ENCODE data around the gene NUP98.
"Not testable (repeated sequence)": the region's sequence is repeated elsewhere in the genome, so short reads cannot be mapped to it uniquely, and the experiment has no call there.

Gene NUP98

GRCh38 chr11:3825473-3826154 is 28.3 kb upstream of the NUP98 start:
- Histone ChIP-seq H3K4me1 (ENCODE audit: control insufficient read depth, insufficient read depth, low read length) (no peaks in the 10 kb centered on the region), H3K36me3 (ENCODE audit: control insufficient read depth in 2 of 2, insufficient read depth in 2 of 2, low read length in 2 of 2) (peaks cover 8 to 27% of the 10 kb centered on the region in 2 donors), H3K27ac (ENCODE audit: low read length) (no peak overlapping the region), H3K9me3 (ENCODE audit: control insufficient read depth in 2 of 2, low read length in 2 of 2) (no peaks in the 10 kb centered on the region), H3K9ac (ENCODE audit: low read length in 2 of 2) (no peak overlapping the region), H3K27me3 (ENCODE audit: control insufficient read depth in 1 of 2, insufficient read depth in 2 of 2, low read length in 2 of 2) (no peaks in the 10 kb centered on the region), H3K4me3 (ENCODE audit: low read length in 2 of 2) (no peak overlapping the region)

DNA sequence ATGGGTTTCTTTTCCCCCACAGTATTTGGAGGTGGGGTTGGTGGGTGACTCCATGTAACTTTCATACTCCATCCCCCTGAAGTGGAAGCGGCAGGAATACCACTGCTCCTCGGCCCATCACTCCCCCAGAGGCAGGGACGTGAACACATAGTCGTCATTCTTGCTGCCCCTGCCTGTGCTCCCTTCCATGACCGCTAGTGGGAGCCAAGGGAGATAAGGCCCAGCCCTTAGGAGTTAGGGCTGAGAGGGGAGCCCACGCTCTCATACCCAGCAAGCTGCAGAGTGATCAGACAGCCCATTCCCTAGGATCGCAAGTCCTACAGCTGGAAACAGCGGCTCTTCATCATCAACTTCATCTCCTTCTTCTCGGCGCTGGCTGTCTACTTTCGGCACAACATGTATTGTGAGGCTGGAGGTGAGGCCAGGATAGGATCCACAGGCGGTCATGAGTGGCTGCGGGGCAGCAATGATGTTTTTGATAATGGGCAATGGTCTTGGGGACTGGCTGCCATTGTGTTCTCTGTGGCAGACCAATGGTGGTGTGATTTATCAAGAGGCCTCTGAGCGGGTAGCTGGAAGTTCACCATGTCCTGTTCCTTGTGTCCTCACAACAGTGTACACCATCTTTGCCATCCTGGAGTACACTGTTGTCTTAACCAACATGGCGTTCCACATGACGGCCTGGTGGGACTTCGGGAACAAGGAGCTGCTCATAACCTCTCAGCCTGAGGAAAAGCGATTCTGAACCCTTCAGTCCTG is 27.5 kb upstream of the NUP98 start:
- H3K9ac ChIP-seq (ENCODE audit: low read length in 2 of 2) = no peak overlapping the region
- H3K9me3 ChIP-seq (ENCODE audit: control insufficient read depth in 2 of 2, low read length in 2 of 2) = no peaks in the 10 kb centered on the region
- H3K4me1 ChIP-seq (ENCODE audit: control insufficient read depth, insufficient read depth, low read length) = no peaks in the 10 kb centered on the region
- H3K27me3 ChIP-seq (ENCODE audit: control insufficient read depth in 1 of 2, insufficient read depth in 2 of 2, low read length in 2 of 2) = no peaks in the 10 kb centered on the region
- H3K27ac ChIP-seq (ENCODE audit: low read length) = no peak overlapping the region
- H3K4me3 ChIP-seq (ENCODE audit: low read length in 2 of 2) = no peak overlapping the region
- peaks cover 4 to 25% of the 10 kb centered on the region in 2 donors for H3K36me3 ChIP-seq (ENCODE audit: control insufficient read depth in 2 of 2, insufficient read depth in 2 of 2, low read length in 2 of 2)

DNA sequence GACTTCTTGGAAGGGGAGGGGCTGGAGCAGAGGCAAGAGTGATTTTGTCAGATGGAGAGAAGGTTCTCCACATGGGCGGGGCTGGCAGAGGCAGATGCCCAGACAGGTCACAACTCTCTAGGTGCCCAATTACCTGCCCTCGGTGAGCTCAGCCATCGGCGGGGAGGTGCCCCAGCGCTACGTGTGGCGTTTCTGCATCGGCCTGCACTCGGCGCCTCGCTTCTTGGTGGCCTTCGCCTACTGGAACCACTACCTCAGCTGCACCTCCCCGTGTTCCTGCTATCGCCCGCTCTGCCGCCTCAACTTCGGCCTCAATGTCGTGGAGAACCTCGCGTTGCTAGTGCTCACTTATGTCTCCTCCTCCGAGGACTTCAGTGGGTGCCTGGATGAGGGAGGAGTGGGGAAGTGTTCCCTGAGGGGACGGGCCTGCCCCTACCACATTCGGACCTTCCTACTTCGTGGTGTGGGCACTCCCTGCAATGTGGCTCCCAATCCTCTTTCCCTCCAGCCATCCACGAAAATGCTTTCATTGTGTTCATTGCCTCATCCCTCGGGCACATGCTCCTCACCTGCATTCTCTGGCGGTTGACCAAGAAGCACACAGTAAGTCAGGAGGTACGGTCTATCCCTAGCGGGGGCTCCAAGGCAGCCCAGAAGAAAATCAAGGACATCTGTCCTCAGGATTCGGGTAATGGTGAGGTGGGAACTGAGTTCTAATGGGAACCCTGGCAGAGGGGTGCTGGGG is 26.6 kb upstream of the NUP98 start:
- Histone ChIP-seq H3K4me1 (ENCODE audit: control insufficient read depth, insufficient read depth, low read length) (no peaks in the 10 kb centered on the region), H3K27me3 (ENCODE audit: control insufficient read depth in 1 of 2, insufficient read depth in 2 of 2, low read length in 2 of 2) (no peaks in the 10 kb centered on the region), H3K4me3 (ENCODE audit: low read length in 2 of 2) (no peak overlapping the region), H3K9me3 (ENCODE audit: control insufficient read depth in 2 of 2, low read length in 2 of 2) (no peaks in the 10 kb centered on the region), H3K9ac (ENCODE audit: low read length in 2 of 2) (no peak overlapping the region), H3K36me3 (ENCODE audit: control insufficient read depth in 2 of 2, insufficient read depth in 2 of 2, low read length in 2 of 2) (peaks cover 3 to 24% of the 10 kb centered on the region in 2 donors), H3K27ac (ENCODE audit: low read length) (no peak overlapping the region)

DNA sequence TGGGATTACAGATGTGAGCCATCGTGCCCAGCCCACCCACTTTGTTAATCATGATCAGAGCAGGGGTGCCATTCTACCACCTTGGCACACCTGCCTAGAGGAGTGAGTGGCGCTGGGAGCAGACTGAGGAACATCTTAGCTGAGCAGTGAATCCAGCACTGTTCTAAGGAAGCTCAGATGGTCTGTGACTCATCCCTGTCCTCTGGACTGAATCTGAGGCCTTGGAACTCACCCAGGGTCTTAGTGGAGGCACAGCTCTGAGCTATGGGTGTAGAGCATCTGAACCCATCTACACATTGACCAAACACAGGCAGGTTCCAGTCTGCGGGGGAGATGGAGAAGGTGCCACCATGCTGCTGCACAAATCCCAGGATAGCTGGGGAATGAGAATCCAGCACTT is 25.9 kb upstream of the NUP98 start:
- Histone ChIP-seq H3K4me1 (ENCODE audit: control insufficient read depth, insufficient read depth, low read length) (no peaks in the 10 kb centered on the region), H3K9me3 (ENCODE audit: control insufficient read depth in 2 of 2, low read length in 2 of 2) (no peaks in the 10 kb centered on the region), H3K9ac (ENCODE audit: low read length in 2 of 2) (no peak overlapping the region), H3K4me3 (ENCODE audit: low read length in 2 of 2) (no peak overlapping the region), H3K27ac (ENCODE audit: low read length) (no peak overlapping the region), H3K36me3 (ENCODE audit: control insufficient read depth in 2 of 2, insufficient read depth in 2 of 2, low read length in 2 of 2) (peaks cover 3 to 24% of the 10 kb centered on the region in 2 donors), H3K27me3 (ENCODE audit: control insufficient read depth in 1 of 2, insufficient read depth in 2 of 2, low read length in 2 of 2) (no peaks in the 10 kb centered on the region)

DNA sequence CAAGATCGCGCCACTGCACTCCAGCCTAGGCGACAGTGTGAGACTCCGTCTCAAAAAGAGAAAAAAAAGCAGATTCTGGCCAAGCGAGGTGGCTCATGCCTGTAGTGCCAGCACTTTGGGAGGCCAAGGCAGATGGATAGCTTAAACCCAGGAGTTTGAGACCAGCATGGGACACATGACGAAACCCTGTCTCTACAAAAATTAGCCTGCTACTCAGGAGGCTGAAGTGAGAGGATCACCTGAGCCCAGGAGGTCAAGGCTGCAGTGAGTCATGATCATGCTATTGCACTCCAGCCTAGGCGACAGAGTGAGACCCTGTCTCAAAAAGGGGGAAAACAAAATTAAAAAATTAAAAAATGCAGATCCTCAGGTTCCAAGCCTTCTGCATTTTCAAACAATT is 25.0 kb upstream of the NUP98 start:
- Histone ChIP-seq H3K9me3 (ENCODE audit: control insufficient read depth in 2 of 2, low read length in 2 of 2) (no peaks in the 10 kb centered on the region), H3K4me3 (ENCODE audit: low read length in 2 of 2) (no peak overlapping the region), H3K27ac (ENCODE audit: low read length) (no peak overlapping the region), H3K4me1 (ENCODE audit: control insufficient read depth, insufficient read depth, low read length) (no peaks in the 10 kb centered on the region), H3K9ac (ENCODE audit: low read length in 2 of 2) (no peak overlapping the region), H3K36me3 (ENCODE audit: control insufficient read depth in 2 of 2, insufficient read depth in 2 of 2, low read length in 2 of 2) (peaks cover under 1 to 20% of the 10 kb centered on the region in 2 donors), H3K27me3 (ENCODE audit: control insufficient read depth in 1 of 2, insufficient read depth in 2 of 2, low read length in 2 of 2) (no peaks in the 10 kb centered on the region)

GRCh38 chr11:3820971-3821370 is 23.6 kb upstream of the NUP98 start:
- Histone ChIP-seq H3K4me1 (ENCODE audit: control insufficient read depth, insufficient read depth, low read length) (no peaks in the 10 kb centered on the region), H3K9me3 (ENCODE audit: control insufficient read depth in 2 of 2, low read length in 2 of 2) (no peaks in the 10 kb centered on the region), H3K36me3 (ENCODE audit: control insufficient read depth in 2 of 2, insufficient read depth in 2 of 2, low read length in 2 of 2) (peaks cover 0 to 9% of the 10 kb centered on the region in 2 donors), H3K27me3 (ENCODE audit: control insufficient read depth in 1 of 2, insufficient read depth in 2 of 2, low read length in 2 of 2) (no peaks in the 10 kb centered on the region), H3K4me3 (ENCODE audit: low read length in 2 of 2) (no peak overlapping the region), H3K27ac (ENCODE audit: low read length) (no peak overlapping the region), H3K9ac (ENCODE audit: low read length in 2 of 2) (no peak overlapping the region)

DNA sequence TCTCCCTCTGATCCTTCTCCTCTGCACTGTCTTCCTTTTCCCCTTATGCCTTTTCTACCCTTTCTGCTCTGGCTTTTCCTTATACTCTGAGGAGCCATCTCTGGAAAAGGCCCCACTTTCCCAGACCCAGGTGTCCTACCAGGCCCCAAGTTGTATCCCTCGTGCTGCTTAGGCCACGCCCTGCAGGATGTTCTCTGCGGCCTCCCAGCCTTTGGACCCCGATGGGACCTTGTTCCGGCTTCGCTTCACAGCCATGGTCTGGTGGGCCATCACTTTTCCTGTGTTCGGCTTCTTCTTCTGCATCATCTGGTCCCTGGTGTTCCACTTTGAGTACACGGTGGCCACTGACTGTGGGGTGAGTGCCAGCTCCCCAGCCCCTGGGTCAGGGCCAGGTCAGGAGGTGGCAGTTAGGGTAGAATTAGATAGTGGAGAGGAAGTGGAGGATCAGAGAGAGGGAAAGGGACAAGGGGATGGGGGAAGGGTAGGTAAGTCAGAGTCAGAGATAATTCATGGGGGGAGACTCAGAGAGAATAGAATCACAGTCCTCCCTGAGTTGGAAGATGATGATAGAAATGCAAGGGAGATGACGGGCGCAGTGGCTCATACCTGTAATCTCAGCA is 19.9 kb upstream of the NUP98 start:
- Histone ChIP-seq H3K27ac (ENCODE audit: low read length) (no peak overlapping the region), H3K4me3 (ENCODE audit: low read length in 2 of 2) (no peak overlapping the region), H3K9me3 (ENCODE audit: control insufficient read depth in 2 of 2, low read length in 2 of 2) (no peaks in the 10 kb centered on the region), H3K4me1 (ENCODE audit: control insufficient read depth, insufficient read depth, low read length) (no peaks in the 10 kb centered on the region), H3K27me3 (ENCODE audit: control insufficient read depth in 1 of 2, insufficient read depth in 2 of 2, low read length in 2 of 2) (no peaks in the 10 kb centered on the region), H3K36me3 (ENCODE audit: control insufficient read depth in 2 of 2, insufficient read depth in 2 of 2, low read length in 2 of 2) (no peaks in the 10 kb centered on the region), H3K9ac (ENCODE audit: low read length in 2 of 2) (no peak overlapping the region)

DNA sequence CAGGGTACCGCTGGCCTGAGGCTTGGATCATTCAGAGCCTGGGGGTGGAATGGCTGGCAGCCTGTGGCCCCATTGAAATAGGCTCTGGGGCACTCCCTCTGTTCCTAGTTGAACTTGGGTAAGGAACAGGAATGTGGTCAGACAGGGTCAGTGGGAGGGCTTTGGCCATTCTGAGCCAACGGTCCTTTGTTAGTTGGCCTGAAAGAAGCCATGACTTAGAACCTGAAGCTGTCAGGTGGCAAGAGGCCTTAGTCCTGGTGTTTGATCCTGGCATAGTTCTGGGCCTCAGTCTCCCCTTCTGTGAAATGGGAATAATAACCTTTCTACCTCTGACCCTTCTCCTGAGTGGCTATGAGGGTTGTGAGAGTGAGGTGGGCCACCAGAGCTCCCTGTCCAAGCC is 19.3 kb upstream of the NUP98 start:
- Histone ChIP-seq H3K4me3 (ENCODE audit: low read length in 2 of 2) (no peak overlapping the region), H3K27ac (ENCODE audit: low read length) (no peak overlapping the region), H3K9ac (ENCODE audit: low read length in 2 of 2) (no peak overlapping the region), H3K4me1 (ENCODE audit: control insufficient read depth, insufficient read depth, low read length) (no peaks in the 10 kb centered on the region), H3K36me3 (ENCODE audit: control insufficient read depth in 2 of 2, insufficient read depth in 2 of 2, low read length in 2 of 2) (no peaks in the 10 kb centered on the region), H3K27me3 (ENCODE audit: control insufficient read depth in 1 of 2, insufficient read depth in 2 of 2, low read length in 2 of 2) (no peaks in the 10 kb centered on the region), H3K9me3 (ENCODE audit: control insufficient read depth in 2 of 2, low read length in 2 of 2) (no peaks in the 10 kb centered on the region)

- H3K4me3 ChIP-seq (ENCODE audit: low read length in 2 of 2) = no peak overlapping the region
- H3K27me3 ChIP-seq (ENCODE audit: control insufficient read depth in 1 of 2, insufficient read depth in 2 of 2, low read length in 2 of 2) = no peaks in the 10 kb centered on the region
- H3K4me1 ChIP-seq (ENCODE audit: control insufficient read depth, insufficient read depth, low read length) = no peaks in the 10 kb centered on the region
- no peak overlapping the region for H3K9ac ChIP-seq (ENCODE audit: low read length in 2 of 2)
- no peaks in the 10 kb centered on the region for H3K9me3 ChIP-seq (ENCODE audit: control insufficient read depth in 2 of 2, low read length in 2 of 2)
- H3K36me3 ChIP-seq (ENCODE audit: control insufficient read depth in 2 of 2, insufficient read depth in 2 of 2, low read length in 2 of 2) = no peaks in the 10 kb centered on the region
- no peak overlapping the region for H3K27ac ChIP-seq (ENCODE audit: low read length)
These were observed 18.5 kb upstream of the NUP98 start for GRCh38 chr11:3815845-3816244.

- not testable (repeated sequence) for H3K4me3 ChIP-seq (ENCODE audit: low read length in 2 of 2); H3K27me3 ChIP-seq (ENCODE audit: control insufficient read depth in 1 of 2, insufficient read depth in 2 of 2, low read length in 2 of 2); H3K27ac ChIP-seq (ENCODE audit: low read length); H3K9me3 ChIP-seq (ENCODE audit: control insufficient read depth in 2 of 2, low read length in 2 of 2); H3K4me1 ChIP-seq (ENCODE audit: control insufficient read depth, insufficient read depth, low read length); H3K9ac ChIP-seq (ENCODE audit: low read length in 2 of 2); H3K36me3 ChIP-seq (ENCODE audit: control insufficient read depth in 2 of 2, insufficient read depth in 2 of 2, low read length in 2 of 2)
These were observed 17.5 kb upstream of the NUP98 start for GRCh38 chr11:3814832-3815231.
